ENCODE data around the gene NUDT1.

DNA sequence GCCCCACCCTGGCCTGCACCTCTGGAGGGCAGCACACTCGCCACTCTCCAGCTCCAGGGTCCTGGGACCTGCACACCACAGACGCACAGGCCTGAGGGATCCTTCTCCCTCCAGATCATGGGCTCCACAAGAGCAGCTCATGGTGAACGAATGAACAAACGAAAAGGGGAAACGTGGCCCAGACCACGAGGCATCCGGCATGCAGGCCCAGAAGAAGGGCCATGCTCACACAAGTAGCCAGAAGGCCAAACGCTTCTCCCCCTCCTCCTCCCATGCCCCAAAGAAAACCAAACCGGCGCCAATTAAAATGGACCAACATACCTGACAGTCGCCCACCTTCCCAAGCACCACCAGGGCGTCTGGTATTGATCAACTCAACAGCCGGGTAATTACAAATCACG is 39.7 kb upstream of the NUDT1 start:
- TF ChIP-seq POLR2A (IDR thresholded peaks at IDR 0.05), result no peak
- TF ChIP-seq, protein P1, sequence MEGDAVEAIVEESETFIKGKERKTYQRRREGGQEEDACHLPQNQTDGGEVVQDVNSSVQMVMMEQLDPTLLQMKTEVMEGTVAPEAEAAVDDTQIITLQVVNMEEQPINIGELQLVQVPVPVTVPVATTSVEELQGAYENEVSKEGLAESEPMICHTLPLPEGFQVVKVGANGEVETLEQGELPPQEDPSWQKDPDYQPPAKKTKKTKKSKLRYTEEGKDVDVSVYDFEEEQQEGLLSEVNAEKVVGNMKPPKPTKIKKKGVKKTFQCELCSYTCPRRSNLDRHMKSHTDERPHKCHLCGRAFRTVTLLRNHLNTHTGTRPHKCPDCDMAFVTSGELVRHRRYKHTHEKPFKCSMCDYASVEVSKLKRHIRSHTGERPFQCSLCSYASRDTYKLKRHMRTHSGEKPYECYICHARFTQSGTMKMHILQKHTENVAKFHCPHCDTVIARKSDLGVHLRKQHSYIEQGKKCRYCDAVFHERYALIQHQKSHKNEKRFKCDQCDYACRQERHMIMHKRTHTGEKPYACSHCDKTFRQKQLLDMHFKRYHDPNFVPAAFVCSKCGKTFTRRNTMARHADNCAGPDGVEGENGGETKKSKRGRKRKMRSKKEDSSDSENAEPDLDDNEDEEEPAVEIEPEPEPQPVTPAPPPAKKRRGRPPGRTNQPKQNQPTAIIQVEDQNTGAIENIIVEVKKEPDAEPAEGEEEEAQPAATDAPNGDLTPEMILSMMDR (IDR thresholded peaks at IDR 0.05), result no peak
